SH-SY5Y (cell line): Measurements from ENCODE around the gene DOC2A.

Experiments
- GATA2 ChIP-seq: IDR thresholded peaks from 2 replicates; pipeline ENCODE4 v1.6.1; 2011; ENCODE audit warnings: mild to moderate bottlenecking, low read depth, low read length
- GATA3 ChIP-seq: IDR thresholded peaks from 2 replicates; pipeline ENCODE4 v1.6.1; 2011; ENCODE audit warnings: low read depth, mild to moderate bottlenecking, low read length, moderate library complexity

GRCh38 chr16:30030011-30030685, 19.3 kb upstream of the DOC2A start:
- TF ChIP-seq GATA3 (no peak), GATA2 (no peak)
